GM18519 (cell line): ENCODE measurements around the gene ZNF648.
"Not testable (repeated sequence)": the region's sequence is repeated elsewhere in the genome, so short reads cannot be mapped to it uniquely, and the experiment has no call there.

Experiments used
- ATAC-seq: cut with Tn5 transposase; IDR thresholded peaks from one replicate; pipeline ENCODE4 v1.9.1; 2021; ENCODE audit warnings: mild to moderate bottlenecking, moderate library complexity; ENCODE audit not compliant: unreplicated experiment, low FRiP score

ZNF648 gene

DNA sequence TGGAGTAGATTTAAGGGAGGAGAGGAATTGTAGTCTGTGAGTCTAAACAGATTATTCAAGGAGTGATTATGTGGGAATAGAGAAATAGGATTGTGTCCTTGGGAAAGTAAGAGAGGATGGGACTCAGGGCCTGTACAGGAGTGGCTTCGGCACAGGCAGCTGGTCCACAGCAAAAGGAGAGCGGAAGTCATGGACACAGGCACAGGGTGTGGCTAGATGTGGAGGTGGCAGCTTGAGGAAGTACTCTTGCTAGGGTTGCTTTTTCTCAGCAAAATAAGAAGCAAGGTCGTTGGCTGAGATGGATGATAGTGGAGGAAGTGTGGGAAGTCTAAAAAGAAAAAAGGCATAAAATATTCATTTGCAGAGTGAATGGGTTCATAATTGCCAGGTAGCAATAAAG lies 18.5 kb upstream of the ZNF648 start:
- ATAC-seq, result no peak

DNA sequence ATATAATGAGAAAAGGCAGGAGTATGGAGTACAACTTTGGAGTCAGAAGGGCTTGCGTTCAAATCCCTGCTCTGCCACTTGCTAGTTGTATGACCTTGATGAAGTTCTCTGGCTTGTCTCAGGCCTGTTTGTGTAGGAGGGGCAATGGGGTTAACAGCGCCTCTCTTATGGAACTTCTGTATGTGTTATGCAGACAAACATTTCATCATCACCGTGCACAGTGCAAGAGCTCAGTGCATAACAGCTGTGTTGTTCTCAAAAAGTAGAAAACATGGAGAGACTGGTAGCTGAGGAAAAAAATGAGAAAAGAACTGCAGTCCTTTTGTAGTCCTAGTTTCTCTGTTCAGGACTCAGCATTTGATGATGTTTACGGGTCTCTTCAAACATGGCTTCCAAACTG lies 10.4 kb upstream of the ZNF648 start:
- ATAC-seq, result no peak

- ATAC-seq, result no peak
Observed at GRCh38 chr1:182069028-182069466, 7.5 kb upstream of the ZNF648 start.

GRCh38 chr1:182066934-182067333 lies 5.4 kb upstream of the ZNF648 start:
- no peak for ATAC-seq

GRCh38 chr1:182065126-182065845 lies 3.8 kb upstream of the ZNF648 start:
- no peak for ATAC-seq

DNA sequence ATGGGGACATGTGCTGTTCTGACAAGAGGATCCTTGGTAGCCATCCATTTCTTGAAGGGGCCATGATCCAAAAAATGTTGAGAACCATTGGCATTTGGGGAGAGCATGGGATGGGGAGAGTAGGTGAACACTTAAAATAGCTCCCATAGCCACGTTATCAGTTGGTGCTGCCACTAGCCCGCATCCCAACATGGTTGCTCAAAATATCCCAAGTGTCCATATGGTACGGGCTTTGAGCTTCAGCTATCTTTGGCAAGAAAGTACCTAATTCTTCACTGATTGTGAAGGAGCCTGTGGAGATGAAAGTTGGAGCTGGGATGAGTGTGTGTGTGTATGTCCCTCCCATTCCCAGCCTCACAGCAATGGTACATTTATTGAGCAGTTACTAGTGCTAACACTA lies 3.1 kb upstream of the ZNF648 start:
- ATAC-seq, result no peak

DNA sequence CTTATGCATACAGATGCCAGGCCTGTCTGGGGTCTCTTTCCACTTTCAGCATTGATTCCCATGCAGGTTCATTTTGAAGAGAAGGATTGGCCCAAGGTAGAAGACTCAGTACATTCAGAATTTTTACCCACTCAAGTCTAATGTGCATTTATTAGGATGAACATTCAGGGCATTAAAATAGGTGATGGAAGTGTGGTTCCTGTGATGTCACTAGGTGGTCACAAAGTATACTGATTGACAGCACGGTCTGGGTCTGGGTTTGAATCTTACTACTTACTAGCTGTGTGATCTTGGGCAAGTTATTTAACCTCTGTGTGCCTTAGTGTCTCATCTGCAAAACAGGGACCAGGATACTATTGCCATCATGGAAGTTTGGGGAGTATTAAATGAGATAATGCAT lies 711 bp upstream of the ZNF648 start:
- ATAC-seq, result no peak

GRCh38 chr1:182060877-182061276 lies 635 bp downstream of the ZNF648 start:
- ATAC-seq, result no peak

DNA sequence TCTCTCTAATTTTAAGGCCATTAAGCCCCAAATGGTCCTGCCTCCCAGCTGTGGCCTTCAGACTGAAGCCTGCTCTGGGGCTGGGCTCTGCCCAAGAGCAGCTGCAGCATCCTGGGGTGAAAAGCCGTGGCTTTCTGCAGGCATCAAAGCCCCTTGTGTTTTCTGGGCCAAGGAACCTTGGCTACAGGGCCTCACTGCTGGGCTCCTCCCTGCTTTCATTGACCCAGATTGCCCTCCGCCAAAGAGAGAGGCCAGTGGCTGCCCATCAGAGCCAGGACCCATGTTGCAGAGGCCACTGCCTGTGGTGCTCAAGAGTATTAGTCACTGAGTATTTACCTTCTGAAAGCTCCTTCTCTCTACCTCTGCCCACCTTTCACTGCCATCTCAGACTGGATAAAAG lies 1.6 kb downstream of the ZNF648 start:
- ATAC-seq, result no peak

DNA sequence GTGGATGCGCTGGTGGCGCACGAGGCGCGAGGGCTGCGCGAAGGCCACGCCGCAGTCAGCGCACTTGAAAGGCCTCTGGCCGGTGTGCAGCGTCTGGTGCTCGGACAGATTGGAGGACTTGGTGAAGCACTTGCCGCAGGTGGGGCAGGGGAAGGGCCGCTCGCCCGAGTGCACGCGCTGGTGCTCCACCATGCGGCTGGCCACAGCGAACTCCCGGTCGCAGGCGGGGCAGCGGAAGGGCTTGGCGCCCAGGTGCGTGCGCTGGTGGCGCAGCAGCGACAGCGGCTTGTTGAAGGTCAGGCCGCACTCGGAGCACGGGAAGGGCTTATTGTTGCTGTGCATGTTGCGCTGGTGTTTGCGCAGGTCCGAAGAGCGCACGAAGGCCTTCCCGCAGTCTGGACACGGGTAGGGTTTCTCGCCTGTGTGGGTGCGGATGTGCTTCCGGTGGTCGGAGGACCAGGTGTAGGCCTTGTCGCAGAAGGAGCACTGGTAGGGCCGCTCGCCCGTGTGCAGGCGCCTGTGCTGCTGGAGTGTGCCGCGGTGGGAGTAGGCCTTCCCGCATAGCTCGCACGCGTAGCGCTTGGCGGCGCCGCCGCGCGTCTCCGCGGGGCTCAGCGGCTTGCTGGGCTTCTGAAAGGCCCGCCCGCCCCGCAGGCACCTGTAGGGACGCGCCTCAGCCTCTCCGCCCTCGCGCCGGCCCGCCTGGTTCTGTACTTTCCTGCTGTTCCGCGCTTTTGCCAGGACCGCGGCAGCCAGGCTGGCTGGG lies 4.7 kb downstream of the ZNF648 start:
- no peak for ATAC-seq

- peak; percentile 63 for ATAC-seq
Observed at GRCh38 chr1:182054698-182055326, 6.7 kb downstream of the ZNF648 start.

DNA sequence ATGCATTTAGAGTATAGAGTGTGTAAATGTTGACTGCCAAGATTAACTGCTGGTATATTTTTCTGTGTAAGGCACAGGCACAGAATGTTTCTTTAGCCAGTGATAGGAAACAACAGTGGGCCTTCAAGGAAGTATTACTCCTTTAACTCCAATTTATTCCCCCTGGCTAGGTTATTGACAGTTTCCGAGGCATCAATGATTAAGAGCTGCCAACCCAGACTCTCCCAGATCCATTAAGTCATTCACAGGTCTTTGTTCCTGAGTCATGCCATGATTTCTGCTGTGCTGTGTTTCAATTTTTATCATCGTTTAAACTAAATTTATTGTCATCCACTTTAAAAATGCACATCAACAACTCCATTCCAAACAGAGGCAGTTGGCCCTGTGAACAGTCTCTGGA lies 9.2 kb downstream of the ZNF648 start:
- ATAC-seq, result no peak

- ATAC-seq, result no peak
Observed at GRCh38 chr1:182051938-182052337, 9.6 kb downstream of the ZNF648 start.

GRCh38 chr1:182050481-182051448 lies 10.7 kb downstream of the ZNF648 start:
- no peak for ATAC-seq

DNA sequence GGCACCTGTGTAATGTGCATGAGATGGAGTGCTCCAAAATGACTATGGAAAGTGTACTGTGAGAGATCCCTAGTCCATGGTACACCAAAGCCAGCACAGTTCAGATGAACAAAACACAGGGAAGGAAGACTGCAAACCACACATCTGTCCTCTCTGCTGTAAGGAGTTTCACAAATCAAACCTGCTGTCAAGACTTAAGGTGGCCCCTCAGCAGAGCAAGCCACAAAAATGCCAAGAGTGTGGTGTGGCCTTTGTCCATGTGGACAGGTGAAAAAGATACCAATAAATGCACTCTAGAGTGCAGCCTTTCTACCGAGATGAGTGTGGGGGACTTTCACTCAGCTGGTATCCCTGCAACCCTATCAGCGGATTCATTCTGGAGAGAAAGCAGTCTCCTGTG lies 12.9 kb downstream of the ZNF648 start:
- ATAC-seq, result no peak

- ATAC-seq, result no peak
Observed at GRCh38 chr1:182046763-182047162, 14.7 kb downstream of the ZNF648 start.

GRCh38 chr1:182045481-182045880 lies 16.0 kb downstream of the ZNF648 start:
- ATAC-seq, result not testable (repeated sequence)

GRCh38 chr1:182041615-182042014 lies 19.9 kb downstream of the ZNF648 start:
- no peak for ATAC-seq

DNA sequence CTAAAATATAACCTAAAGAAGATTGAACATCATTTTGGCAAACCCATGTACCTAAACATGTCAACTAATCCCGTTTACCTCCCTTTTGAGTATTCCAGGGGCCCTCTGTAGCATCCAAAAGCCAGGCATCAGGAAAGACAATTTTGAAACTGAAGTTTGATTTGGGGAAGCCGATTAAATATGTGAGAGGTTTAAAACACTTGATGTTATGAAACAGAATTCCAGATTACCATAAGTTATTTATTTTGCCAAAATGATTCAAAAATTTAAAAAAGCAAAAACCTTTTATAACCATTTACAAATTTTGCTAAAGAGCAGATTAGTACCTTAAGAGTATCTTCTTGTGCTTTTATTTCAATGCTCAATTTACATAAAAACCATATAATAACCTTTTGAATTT lies 23.3 kb downstream of the ZNF648 start:
- ATAC-seq, result no peak

DNA sequence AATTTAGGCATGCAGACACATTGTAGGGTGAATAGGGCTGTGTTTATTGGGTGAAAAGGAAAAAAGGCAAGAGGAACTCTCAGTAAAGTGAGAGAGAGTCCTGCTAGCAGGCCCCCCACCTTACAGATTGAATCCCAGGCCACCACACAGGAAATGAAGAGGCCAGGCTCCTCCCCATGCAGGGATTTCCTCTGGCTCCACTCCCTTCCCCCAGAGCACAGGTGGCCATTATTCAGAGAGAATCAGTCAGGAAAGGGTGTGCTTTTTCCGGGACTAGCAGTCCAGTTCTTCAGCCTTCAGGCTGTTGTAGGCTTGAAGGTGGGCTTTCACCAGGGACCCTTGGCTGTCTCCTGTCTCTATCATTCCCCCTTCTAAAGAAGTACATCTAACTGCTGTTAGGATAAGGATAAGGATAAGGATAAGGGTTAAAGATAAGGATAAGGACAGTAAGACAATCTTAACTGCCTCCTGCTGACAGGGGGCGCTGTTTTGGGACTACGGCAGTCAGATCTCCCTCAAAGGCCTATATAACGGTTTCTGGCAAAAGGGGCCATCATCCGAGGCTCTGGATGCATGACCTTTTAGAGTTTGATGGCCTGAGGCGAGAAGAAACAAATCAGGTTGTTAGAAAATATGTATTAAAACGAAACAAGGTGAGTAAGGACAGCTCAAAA lies 26.3 kb downstream of the ZNF648 start:
- ATAC-seq, result no peak
